H1 (cell line): Measurements from ENCODE around the gene CTLA4. TPM values are rescaled to one million over a fixed set of nuclear protein-coding genes. Genes with fewer than 3 reads are reported as not detected.

ENCODE experiments used
- CTCF ChIA-PET: fragments of 300-600 bp; sonication (Branson Sonifier 250); formaldehyde crosslinking; loops from one replicate; lab custom pipeline; 2021; ENCODE audit not compliant: partially characterized antibody; lab: Charles Lee
- POLR2A ChIA-PET: fragments of 300-600 bp; sonication (Branson Sonifier 250); formaldehyde crosslinking; loops from one replicate; lab custom pipeline; 2021; ENCODE audit warnings: inconsistent platforms; ENCODE audit not compliant: partially characterized antibody; lab: Charles Lee
- DNase-seq, 2 experiments: peaks; one replicate each; pipeline versions ENCODE4 v3.0.0 to v3.0.0-alpha.2; 2010 to 2022; ENCODE audit warnings: low spot score in 2 of 2, low read depth in 1 of 2, mixed read lengths in 1 of 2
- FAIRE-seq: peaks from 2 replicates; lab custom pipeline; 2011; peaks lifted over from hg19 to GRCh38; lab: Jason Lieb, UNC
- H2AFZ ChIP-seq: 2 replicates; pipeline ENCODE4 v1.8.1; 2012; ENCODE audit warnings: low read length, inconsistent platforms
- H2AK5ac ChIP-seq: 2 replicates; pipeline ENCODE4 v1.6.1; 2013; ENCODE audit warnings: low read depth, low read length
- H2BK120ac ChIP-seq: replicated peaks from 2 replicates; pipeline ENCODE3; 2013; ENCODE audit warnings: low read depth, low read length, inconsistent platforms
- H2BK12ac ChIP-seq: 2 replicates; pipeline ENCODE4 v1.6.1; 2013; ENCODE audit warnings: low read depth, low read length
- H2BK15ac ChIP-seq: 2 replicates; pipeline ENCODE4 v1.6.1; 2013; ENCODE audit warnings: low read length
- H2BK20ac ChIP-seq: 2 replicates; pipeline ENCODE4 v1.6.1; 2013; ENCODE audit warnings: low read length
- H2BK5ac ChIP-seq: 2 replicates; pipeline ENCODE4 v1.6.1; 2013; ENCODE audit warnings: low read depth, low read length
- H3K14ac ChIP-seq: 2 replicates; pipeline ENCODE4 v1.6.1; 2013; ENCODE audit warnings: inconsistent platforms; ENCODE audit not compliant: insufficient read length
- H3K18ac ChIP-seq: 2 replicates; pipeline ENCODE4 v1.6.1; 2013; ENCODE audit warnings: low read length; ENCODE audit errors: extremely low read depth
- H3K23ac ChIP-seq: 2 replicates; pipeline ENCODE4 v1.6.1; 2013; ENCODE audit warnings: inconsistent platforms; ENCODE audit not compliant: insufficient read length
- H3K23me2 ChIP-seq: 2 replicates; pipeline ENCODE4 v1.6.1; 2013; ENCODE audit warnings: low read depth, low read length
- H3K27ac ChIP-seq: 2 replicates; pipeline ENCODE4 v1.6.1; 2011; ENCODE audit warnings: low read depth, low read length, inconsistent platforms
- H3K27me3 ChIP-seq, 4 experiments: replicated peaks in 1 of 4; 1 replicate in 1 of 4; 2 replicates in 3 of 4; pipeline versions ENCODE4 v1.6.1 to v1.8.1; 2011 to 2013; ENCODE audit warnings: low read length in 3 of 4, mild to moderate bottlenecking in 3 of 4, inconsistent platforms in 2 of 4, mixed read lengths in 2 of 4, moderate library complexity in 1 of 4; ENCODE audit not compliant: control insufficient read depth in 3 of 4, insufficient read depth in 3 of 4; ENCODE audit errors: extremely low read depth in 1 of 4
- H3K36me3 ChIP-seq, 4 experiments: 2 replicates each; pipeline versions ENCODE4 v1.6.1 to v1.8.1; 2011 to 2013; ENCODE audit warnings: mild to moderate bottlenecking in 4 of 4, low read length in 3 of 4, moderate library complexity in 2 of 4, control low read depth in 1 of 4, inconsistent platforms in 1 of 4; ENCODE audit not compliant: insufficient read depth in 4 of 4, control insufficient read depth in 2 of 4
- H3K4ac ChIP-seq: replicated peaks from 2 replicates; pipeline ENCODE3; 2013; ENCODE audit warnings: low read length, low read depth, mixed read lengths, inconsistent platforms; ENCODE audit not compliant: insufficient read length
- H3K4me1 ChIP-seq, 4 experiments: replicated peaks in 1 of 4; 1 replicate in 1 of 4; 2 replicates in 3 of 4; pipeline versions ENCODE4 v1.6.1 to v1.8.1; 2011 to 2013; ENCODE audit warnings: low read length in 3 of 4, inconsistent platforms in 2 of 4, mixed read lengths in 1 of 4; ENCODE audit not compliant: insufficient read depth in 4 of 4, control insufficient read depth in 3 of 4
- H3K4me2 ChIP-seq, 2 experiments: 2 replicates each; pipeline versions ENCODE4 v1.6.1 to v1.8.1; 2011 to 2013; ENCODE audit warnings: low read depth in 2 of 2, low read length in 2 of 2, control low read depth in 1 of 2, inconsistent platforms in 1 of 2, mild to moderate bottlenecking in 1 of 2; ENCODE audit not compliant: insufficient read depth in 1 of 2
- H3K4me3 ChIP-seq, 4 experiments: fragments of 200-600, 300-600 bp in 1 of 4; sonication (generic), shearing (Covaris generic), sonication (Bioruptor Twin) in 1 of 4; 2 replicates each; pipeline versions ENCODE4 v1.5.1 to v1.8.1; 2011 to 2016; ENCODE audit warnings: low read length in 4 of 4, low read depth in 3 of 4, control low read depth in 2 of 4, inconsistent platforms in 2 of 4, mild to moderate bottlenecking in 2 of 4, mixed read lengths in 1 of 4, moderate library complexity in 1 of 4; ENCODE audit not compliant: insufficient read depth in 2 of 4; ENCODE audit errors: extremely low read depth in 1 of 4
- H3K56ac ChIP-seq: replicated peaks from 2 replicates; pipeline ENCODE3; 2013; ENCODE audit warnings: low read depth, mild to moderate bottlenecking, mixed read lengths, low read length, inconsistent platforms; ENCODE audit not compliant: insufficient read length
- H3K79me1 ChIP-seq: 2 replicates; pipeline ENCODE4 v1.6.1; 2013; ENCODE audit warnings: low read depth, low read length, control low read depth
- H3K79me2 ChIP-seq, 2 experiments: 2 replicates each; pipeline versions ENCODE4 v1.6.1 to v1.8.1; 2012 to 2013; ENCODE audit warnings: low read length in 2 of 2, mild to moderate bottlenecking in 2 of 2, inconsistent platforms in 1 of 2; ENCODE audit not compliant: insufficient read depth in 2 of 2, control insufficient read depth in 1 of 2
- H3K9ac ChIP-seq, 4 experiments: replicated peaks in 1 of 4; 1 replicate in 1 of 4; 2 replicates in 3 of 4; pipeline versions ENCODE4 v1.6.1 to v1.8.1; 2011 to 2013; ENCODE audit warnings: low read depth in 3 of 4, low read length in 3 of 4, control low read depth in 2 of 4, mild to moderate bottlenecking in 2 of 4, moderate library complexity in 2 of 4, inconsistent platforms in 1 of 4; ENCODE audit errors: extremely low read depth in 1 of 4
- H3K9me3 ChIP-seq, 2 experiments: 2 replicates each; pipeline versions ENCODE4 v1.6.1 to v1.8.1; 2012 to 2013; ENCODE audit warnings: mild to moderate bottlenecking in 2 of 2, moderate library complexity in 2 of 2, control low read depth in 1 of 2, inconsistent platforms in 1 of 2, low read depth in 1 of 2, low read length in 1 of 2, mixed read lengths in 1 of 2; ENCODE audit not compliant: insufficient read depth in 2 of 2
- H4K20me1 ChIP-seq, 2 experiments: replicated peaks in 1 of 2; 2 replicates each; pipeline versions ENCODE3 to v1.8.1; 2011 to 2013; ENCODE audit warnings: inconsistent platforms in 2 of 2, low read length in 2 of 2, mild to moderate bottlenecking in 1 of 2; ENCODE audit not compliant: insufficient read depth in 2 of 2, control insufficient read depth in 1 of 2
- H4K5ac ChIP-seq: 2 replicates; pipeline ENCODE4 v1.6.1; 2013; ENCODE audit warnings: low read length, low read depth, mixed read lengths, inconsistent platforms; ENCODE audit not compliant: insufficient read length
- H4K8ac ChIP-seq: 2 replicates; pipeline ENCODE4 v1.8.0; 2013; ENCODE audit warnings: mild to moderate bottlenecking, moderate library complexity, low read length, inconsistent platforms; ENCODE audit not compliant: insufficient read depth; ENCODE audit errors: extremely low read depth
- H4K91ac ChIP-seq: replicated peaks from 2 replicates; pipeline ENCODE3; 2013; ENCODE audit warnings: low read length, mixed read lengths, inconsistent platforms; ENCODE audit not compliant: insufficient read length
- JUND ChIP-seq: IDR thresholded peaks from 2 replicates; pipeline ENCODE4 v1.6.1; 2011; ENCODE audit warnings: mild to moderate bottlenecking, improper control_type of control experiment, low read length
- YY1 ChIP-seq: IDR thresholded peaks from 2 replicates; pipeline ENCODE4 v1.6.1; 2011; ENCODE audit warnings: low read depth, mild to moderate bottlenecking, low read length
- WGBS, 2 experiments: shearing (Covaris generic) in 1 of 2; methylation state at CpG; one replicate each; pipeline versions ENCODE4 v1.1.6 to v1.1.7; 2013 to 2015; ENCODE audit warnings: low lambda C conversion rate in 2 of 2, mixed read lengths in 2 of 2, inconsistent platforms in 1 of 2, low coverage in 1 of 2, missing lambda C conversion rate in 1 of 2; ENCODE audit not compliant: insufficient replicate concordance in 2 of 2, insufficient coverage in 1 of 2, insufficient read length in 1 of 2; ENCODE audit errors: extremely low coverage in 1 of 2, missing lambda C conversion rate in 1 of 2; 5-methylcytosine and 5-hydroxymethylcytosine counted together
- polyA plus RNA-seq, 7 experiments: library from polyadenylated mRNA; depleted of rRNA in 3 of 7; stranded (reverse) in 5 of 7; unstranded in 2 of 7; fragments of >200 nt in 5 of 7; fragments of 200-250 nt in 2 of 7; gene quantifications; 1 replicate in 5 of 7; 2 replicates in 1 of 7; 4 replicates in 1 of 7; pipeline versions ENCODE4 v1.2.1 to v1.2.3, GENCODE V29; 2011 to 2013; ENCODE audit warnings: missing spikeins in 2 of 7, mixed read lengths in 2 of 7
- total RNA-seq: library from RNA; stranded (reverse); fragmentation: NEBNext Ultra II Directional; extraction: Animal tissue kit (Norgen Biotek cat#: 25700); gene quantifications from 2 replicates; pipeline ENCODE4 v1.2.1, GENCODE V29; 2021

CTLA4 gene
- total and polyA plus RNA-seq, 2 of the 8 experiments (the other 6 are each of a cell fraction or from before 2014, with no cell fraction given), result not detected

DNA sequence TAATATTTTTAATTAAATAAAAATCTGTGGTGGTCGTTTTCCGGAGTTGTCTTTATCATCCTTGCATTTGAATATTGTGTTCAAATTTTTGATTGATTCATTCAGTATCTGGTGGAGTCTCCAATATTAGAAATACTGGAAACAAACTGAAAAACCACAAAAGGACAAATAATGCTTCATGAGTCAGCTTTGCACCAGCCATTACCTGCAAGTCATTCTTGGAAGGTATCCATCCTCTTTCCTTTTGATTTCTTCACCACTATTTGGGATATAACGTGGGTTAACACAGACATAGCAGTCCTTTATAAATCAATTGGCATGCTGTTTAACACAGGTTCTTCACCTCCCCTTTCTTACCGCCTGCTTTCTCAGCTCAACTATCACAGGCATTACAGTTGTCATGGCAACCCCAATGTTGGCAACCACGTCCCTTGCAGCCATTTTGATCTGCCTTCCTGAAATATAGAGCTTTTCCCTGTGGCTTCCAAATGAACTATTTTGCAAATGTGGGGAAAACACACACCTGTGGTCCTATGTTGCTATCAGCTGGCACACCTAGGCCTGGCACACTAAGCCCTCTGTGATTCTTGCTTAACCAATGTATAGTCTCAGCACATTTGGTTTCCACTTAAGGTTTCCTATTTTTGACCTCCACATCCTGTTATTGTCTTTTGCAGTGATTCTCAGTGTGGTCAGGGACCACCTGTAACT is 6.5 kb downstream of the CTLA4 start:
- Histone ChIP-seq H3K14ac (no peak overlapping the region), H2BK20ac (no peak overlapping the region), H3K4ac (no peak overlapping the region), H3K9me3 (no peaks in the 10 kb centered on the region), H4K20me1 (no peaks in the 10 kb centered on the region), H3K23me2 (no peaks in the 10 kb centered on the region), H3K18ac (no peak overlapping the region), H3K4me1 (no peaks in the 10 kb centered on the region), H3K36me3 (no peaks in the 10 kb centered on the region), H3K9ac (no peak overlapping the region), H4K5ac (no peak overlapping the region), H4K8ac (no peak overlapping the region), H2BK5ac (no peak overlapping the region), H2AK5ac (no peak overlapping the region), H4K91ac (no peak overlapping the region), H3K23ac (no peak overlapping the region), H2BK120ac (no peak overlapping the region), H2BK12ac (no peak overlapping the region), H3K4me2 (no peak overlapping the region), H3K27me3 (no peaks in the 10 kb centered on the region), H3K27ac (no peak overlapping the region), H3K4me3 (no peak overlapping the region), H3K79me2 (no peaks in the 10 kb centered on the region), H2BK15ac (no peak overlapping the region), H2AFZ (peak overlapping the region; percentile 97), H3K56ac (no peak overlapping the region), H3K79me1 (no peaks in the 10 kb centered on the region)
- TF ChIP-seq JUND (no peak), YY1 (peak; percentile 88)
- CTCF ChIA-PET, result interaction anchor here (1.2 kb wide), 1 partner anchor 16 kb away, joined by 4 read pairs; no protein-coding TSS in a partner anchor
- POLR2A ChIA-PET, result interaction anchor here (0.9 kb wide), 1 partner anchor 74 kb away, joined by 3 read pairs; no protein-coding TSS in a partner anchor
- WGBS, 2 experiments, result 80% methylated on average over 5 of the region's 5 CpGs; no CpG with 5 or more reads in 1 of the 2 experiments
- DNase-seq (no peak), FAIRE-seq (no peak)
